NCI-H187 (cell line): Measurements from ENCODE around the gene ATP6V0E1.

Experiments
- DNase-seq, 2 experiments: peaks; one replicate each; lab custom pipeline; 2025; lab: John Stamatoyannopoulos, UW

ATP6V0E1 gene

GRCh38 chr5:173078878-173079277, 95.3 kb downstream of the ATP6V0E1 start:
- DNase-seq: no peak
